SKM-1 treated with dmso at 0.1 percent for 144 hours (cell line): ENCODE data around the gene PBXIP1.
A peak's percentile ranks its signal among the peaks of the same experiment; 100 is the strongest.
"Not testable (repeated sequence)": the region's sequence is repeated elsewhere in the genome, so short reads cannot be mapped to it uniquely, and the experiment has no call there.

ENCODE experiments used
- DNase-seq: peaks from one replicate; lab custom pipeline; 2025; ENCODE audit not compliant: unreplicated experiment; lab: John Stamatoyannopoulos, UW

The PBXIP1 gene

GRCh38 chr1:154938604-154939399, 17.1 kb downstream of the PBXIP1 start:
- DNase-seq: no peak

DNA sequence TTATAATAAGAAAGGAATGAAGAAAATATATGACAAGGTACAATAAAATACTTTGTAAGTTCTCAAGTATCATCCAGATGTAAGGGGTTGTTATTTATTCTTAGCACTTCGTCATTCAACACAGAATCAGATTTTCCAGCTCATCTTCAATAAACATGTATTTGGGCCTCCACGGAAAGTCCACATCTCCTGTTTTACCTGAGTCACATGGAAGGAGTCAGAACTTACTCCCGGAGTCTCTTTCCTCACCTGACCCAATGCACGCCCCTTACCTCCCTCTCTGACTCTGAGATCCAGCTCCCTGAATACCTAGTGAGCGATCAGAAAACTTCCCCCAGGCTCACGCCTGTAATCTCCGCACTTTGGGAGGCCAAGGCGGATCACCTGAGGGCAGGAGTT, 17.9 kb downstream of the PBXIP1 start:
- no peak for DNase-seq

- DNase-seq: peak; percentile 94
Measured at GRCh38 chr1:154937085-154937987, 18.6 kb downstream of the PBXIP1 start.

DNA sequence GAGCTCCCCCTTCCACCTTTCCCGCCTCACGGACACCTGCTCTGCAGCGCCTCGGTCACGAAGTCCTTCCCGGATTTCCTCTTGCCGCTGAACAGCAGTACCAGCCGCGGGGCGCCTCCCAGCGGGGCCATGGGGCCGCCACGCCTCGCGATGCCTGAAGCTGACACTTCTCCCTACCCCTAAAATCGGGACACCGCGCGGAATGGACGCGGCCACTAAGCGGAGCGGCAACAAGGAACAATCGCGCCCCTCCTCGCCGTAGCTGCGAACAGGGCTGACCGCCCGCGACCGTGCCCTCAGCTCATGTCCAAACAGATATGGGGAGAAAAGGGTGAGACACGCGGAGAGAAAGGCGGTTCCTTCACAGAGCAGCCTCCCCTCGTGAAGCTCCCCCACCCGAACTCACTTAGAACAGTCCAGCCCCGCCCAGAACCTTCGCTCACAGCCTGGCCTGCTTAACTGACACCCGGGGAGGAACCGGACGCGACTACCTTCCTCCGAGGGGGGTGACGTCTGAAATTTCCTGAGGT, 19.3 kb downstream of the PBXIP1 start, which contains the start of gene PMVK:
TSS of gene PMVK (minus strand) at position 165 of the 530 bp plus-strand sequence. CDS start at position 131, 34 bp downstream.
- DNase-seq: peak; percentile 97

DNA sequence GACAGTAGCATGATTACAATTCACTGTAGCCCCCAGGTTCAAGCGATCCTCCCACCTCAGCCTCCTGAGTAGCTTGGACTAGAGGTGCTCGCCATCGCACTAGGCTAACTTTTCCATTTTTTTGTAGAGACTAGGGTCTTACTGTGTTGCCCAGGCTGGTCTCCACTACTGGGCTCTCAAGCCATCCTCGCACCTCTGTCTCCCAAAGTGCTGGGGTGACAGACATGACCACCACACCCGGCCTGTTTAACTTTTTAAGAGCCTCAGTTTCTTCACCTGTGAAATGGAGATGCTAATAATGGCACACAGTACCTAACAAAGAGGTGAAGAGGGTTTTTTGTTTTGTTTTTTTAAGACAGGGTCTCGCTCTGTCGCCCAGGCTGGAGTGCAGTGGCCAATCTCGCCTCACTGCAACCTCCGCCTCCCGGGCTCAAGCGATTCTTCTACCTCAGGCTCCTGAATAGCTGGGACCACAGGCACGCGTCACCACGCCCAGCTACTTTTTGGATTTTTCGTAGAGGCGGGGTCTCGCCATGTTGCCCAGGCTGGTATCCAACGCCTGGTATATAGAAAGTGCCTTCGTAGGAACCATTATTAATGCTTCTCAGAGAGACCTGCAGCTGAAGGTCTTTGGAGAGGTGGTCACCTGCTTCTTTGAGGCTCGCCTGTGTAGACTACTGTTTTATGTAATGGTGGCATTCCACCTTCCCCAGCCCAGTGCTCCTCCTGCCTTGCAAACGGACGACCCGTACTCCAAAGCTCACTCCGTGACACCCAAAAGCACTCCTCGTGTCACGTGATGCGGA, 19.9 kb downstream of the PBXIP1 start:
- DNase-seq: no peak

DNA sequence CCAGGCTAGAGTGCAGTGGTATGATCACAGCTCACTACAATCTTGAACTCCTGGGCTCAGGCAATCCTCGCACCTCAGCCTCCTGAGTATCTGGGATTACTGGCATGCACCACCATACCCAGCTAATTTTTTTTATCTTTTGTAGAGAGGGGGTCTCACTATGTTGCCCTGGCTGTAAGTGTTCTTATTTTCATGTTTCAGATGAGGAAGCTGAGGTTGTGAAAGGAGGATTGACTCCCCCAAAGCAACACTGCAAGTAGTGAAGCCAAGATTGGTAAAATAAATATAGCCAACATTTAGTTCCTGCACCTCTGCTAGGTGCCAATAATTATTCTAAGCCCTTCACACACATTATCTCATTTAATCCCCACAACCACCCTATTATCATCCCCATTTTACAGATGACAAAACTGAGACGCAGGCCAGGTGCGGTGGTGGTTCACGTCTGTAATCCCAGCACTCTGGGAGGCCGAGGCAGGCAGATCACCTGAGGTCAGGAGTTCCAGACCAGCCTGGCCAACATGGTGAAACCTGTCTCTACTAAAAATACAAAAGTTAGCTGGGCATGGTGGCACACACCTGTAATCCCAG, 21.4 kb downstream of the PBXIP1 start:
- no peak for DNase-seq

DNA sequence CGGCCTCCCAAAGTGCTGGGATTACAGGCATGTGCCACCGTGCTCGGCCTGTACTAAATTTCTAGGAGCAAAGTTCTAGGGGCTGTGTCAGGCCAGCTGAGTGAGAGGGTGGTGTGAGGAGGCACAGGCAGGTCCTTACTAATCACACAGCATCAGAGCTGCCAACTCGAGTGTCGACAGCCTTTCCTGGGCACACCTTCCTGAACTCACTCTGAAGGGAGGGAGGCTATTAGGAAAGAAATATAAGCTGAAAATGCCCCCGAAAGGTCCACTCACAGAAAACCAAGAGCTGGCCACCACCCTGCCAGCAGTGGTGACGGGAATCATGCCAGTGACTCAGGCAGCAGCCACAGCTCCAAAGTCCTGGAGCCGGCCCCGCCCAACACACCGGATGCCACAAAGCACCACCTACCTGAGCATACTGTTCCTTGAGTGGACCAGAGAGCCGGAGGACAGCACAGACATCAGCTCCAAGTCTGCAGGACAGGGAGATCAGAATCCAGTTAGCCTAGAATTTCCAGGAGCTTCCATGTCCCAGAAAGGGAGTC, 23.9 kb downstream of the PBXIP1 start:
- DNase-seq: no peak

DNA sequence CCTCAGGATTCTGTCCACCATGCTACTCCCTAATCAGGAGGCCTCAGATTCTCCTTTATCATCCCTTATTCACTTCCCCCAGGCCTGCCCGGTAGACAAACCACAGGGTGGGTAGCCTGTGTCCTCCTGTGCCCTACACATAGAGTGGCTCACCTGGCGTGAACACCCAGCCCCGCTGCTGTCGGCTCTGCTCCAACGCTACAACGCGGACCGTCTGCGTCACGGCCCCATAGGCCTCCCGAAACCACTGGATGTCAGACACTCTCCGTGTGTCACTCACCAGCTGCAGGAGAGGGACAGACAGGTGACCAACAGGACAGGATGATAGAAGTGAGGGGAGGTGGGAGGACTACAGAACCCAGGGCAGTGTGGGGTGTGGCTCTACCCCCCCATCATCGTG, 29.7 kb downstream of the PBXIP1 start:
- DNase-seq: no peak

DNA sequence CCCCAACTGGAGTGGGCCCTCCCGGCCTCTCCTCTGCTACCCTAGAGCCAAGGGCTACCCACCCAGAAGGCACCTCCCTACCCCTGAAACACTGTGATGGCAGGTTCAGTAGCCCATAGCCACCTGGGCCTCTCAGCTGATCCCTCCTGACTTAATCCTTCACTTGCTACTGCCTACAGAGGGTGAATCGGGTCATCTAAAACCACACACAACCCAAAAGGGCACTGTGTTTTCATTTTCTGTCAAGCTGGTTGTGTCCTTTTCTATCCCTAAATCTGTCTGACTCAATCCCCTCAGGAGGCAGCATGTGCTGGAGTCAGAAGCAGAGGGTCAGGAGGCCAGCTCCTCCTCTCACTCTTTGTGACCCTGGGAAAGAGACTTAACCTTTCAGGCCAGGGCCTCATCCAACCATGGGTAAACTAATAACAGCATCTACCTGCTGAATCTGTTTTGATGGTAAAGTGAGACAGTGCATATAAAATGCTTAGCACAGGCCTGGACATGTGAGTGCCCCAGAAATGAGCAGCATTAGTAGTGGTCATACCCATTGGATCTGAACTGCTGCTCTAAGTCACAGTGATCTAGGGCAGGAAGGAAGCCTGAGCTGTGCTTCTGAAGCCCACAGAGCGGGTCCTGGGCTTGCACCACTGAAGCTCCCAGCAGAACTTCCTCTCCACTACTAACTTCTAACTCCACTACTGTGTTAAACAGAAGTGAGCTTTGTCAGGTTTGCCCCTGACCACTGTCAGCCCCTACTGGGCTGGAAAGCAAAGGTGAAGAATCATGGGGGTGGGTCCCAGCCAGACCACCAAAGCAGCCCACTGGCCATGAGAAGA, 30.3 kb downstream of the PBXIP1 start:
- peak; percentile 56 for DNase-seq

DNA sequence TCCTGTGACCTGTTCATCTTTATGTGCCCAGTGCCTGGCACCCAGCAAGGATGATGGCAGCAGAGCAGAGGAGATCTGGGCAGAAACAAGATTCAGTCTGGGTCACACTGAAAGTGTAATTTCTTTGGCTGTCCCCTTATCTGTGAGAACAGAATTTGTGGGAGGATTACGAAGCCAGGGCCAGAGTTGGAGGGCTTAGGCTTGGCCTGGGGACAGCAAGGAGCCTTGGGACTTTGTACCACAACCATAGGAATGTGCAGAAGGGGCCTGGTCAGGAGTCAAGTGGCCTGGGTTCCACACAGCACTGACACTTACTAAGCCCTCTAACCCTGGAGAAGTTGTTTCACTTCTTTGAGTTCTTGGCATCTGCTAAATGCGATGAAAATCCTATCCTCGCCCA, 32.2 kb downstream of the PBXIP1 start:
- no peak for DNase-seq

DNA sequence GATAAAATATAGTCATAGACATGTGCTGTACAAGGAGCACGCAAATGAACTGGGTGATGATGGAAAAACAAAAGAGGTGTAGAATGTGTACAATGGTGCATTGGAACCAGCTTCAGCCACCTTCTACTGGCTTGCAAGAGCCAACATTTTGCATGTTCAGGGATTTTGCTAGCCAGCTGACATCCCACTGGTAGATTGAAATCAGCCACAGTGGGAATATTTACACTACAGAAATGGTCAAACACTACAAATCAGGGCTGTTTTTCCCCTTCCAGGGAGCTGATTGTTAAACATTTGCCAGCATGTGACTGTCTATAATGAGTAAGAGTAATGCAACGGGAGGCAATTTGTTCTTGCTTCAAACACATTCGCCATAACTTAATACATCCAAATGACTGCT, 42.6 kb downstream of the PBXIP1 start:
- no peak for DNase-seq

DNA sequence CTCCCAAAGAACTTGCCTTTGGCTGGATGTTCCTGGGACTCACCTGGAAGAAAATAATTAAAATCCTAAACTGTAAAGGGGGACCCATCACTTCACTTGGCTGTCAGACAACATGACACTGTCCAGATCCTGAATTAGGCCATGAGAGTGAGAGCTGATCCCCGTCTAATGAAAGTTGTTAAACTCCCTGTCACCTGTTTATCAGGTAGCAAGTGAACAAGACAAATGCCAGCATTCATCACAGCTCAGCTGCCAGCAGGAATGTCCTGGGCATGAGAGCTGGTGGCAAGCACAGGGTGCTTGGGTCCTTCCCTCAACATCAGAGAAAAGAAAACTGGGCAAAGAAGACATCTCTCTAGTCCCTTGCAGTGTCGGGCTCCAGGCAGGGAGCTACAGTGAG, 43.1 kb downstream of the PBXIP1 start:
- no peak for DNase-seq

- no peak for DNase-seq
Measured at GRCh38 chr1:154911691-154912550, 44.0 kb downstream of the PBXIP1 start.

DNA sequence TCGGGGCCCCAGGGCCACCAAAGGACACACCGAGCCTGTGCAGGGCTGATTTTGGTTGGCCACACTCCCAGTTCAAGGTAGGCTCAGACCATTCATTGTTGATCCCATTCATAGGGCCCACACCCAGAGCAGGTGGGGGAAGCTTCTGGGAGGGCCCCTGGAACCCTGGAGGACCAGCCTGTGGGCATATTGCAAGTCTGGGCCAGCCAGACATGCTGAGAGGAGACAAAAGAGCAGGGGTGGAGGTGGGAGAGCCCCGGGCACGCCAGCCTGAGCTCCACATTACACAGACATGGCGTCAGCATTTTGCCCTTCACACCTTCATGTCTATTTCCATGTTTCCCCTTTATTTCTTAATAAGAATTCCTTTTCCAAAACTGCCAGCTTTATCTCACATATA, 45.0 kb downstream of the PBXIP1 start:
- DNase-seq: no peak

DNA sequence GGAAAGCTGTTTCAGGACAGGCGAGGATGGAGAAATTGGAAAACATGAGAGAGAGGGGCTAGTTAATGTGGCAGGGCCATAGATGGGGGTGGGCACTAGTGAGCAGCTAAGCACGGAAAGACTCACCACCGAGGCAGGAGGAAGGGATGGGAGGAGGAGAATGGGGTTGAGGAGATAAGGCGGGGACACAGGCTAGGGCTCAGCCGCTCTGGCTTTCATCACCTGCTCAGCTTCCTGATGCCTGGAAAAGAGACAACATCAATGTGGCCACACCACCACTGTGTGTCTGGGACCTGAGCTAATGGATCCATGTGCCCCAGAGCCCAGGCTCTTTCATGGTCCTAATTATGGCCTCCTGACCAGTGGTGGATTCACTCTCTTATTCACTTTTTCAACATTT, 47.0 kb downstream of the PBXIP1 start:
- DNase-seq: no peak

GRCh38 chr1:154908129-154908528, 47.8 kb downstream of the PBXIP1 start:
- DNase-seq: not testable (repeated sequence)

DNA sequence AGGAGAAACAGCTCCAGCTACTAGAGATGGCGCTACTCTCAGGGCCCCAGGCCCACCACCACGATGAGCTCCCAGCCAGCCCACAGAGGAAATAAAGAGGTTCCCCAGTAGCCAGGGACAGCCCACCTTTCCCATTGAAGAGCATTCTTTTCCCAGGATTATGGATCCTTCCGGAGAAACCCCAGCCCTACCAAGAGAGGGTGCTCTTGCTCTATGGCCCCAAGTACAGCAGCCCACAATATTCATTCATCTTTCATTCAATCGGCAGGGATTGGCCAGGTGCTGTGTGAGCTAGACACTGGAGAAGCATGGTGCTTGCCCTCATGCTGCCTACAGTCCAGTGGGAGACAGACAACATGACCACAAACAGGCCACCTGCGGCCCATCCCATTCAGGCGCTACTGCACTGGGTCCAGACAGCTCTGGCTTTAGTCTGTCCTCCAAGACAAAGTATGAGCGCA, 49.2 kb downstream of the PBXIP1 start:
- no peak for DNase-seq

GRCh38 chr1:154902938-154903566, 52.8 kb downstream of the PBXIP1 start:
- DNase-seq: no peak
